Measurements from ENCODE around the gene RNF215.

Gene RNF215

DNA sequence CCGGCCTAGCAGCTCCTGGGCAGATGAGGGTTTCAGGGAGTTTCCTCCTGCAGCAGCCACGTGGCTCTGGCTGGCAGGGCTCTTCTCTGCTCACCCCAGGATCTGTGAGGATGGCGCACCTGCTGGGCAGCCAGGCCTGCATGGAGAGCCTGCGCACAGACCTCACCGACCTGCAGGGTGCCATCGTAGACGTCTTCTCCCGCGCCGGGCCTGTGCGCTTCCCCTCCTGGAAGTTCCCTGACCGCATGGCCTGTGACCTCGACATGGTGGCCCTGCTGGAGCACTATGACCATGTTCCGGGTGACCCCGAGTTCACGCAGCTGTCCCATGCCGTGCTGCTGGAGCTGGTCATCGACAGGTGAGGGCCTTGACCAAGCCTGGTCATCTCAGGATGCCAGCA is 21.3 kb downstream of the RNF215 start:
- H3K4me3 ChIP-seq (ENCODE audit: insufficient read depth, low read depth, low read length), result no peak overlapping the region
- no peaks in the 10 kb centered on the region for H3K27me3 ChIP-seq (ENCODE audit: control insufficient read depth, insufficient read depth, low read length, poor library complexity, severe bottlenecking)
- no peaks in the 10 kb centered on the region for H3K36me3 ChIP-seq (ENCODE audit: control insufficient read depth, insufficient read depth, low read length)
- peaks cover 3% of the 10 kb centered on the region for H3K4me1 ChIP-seq (ENCODE audit: control insufficient read depth, insufficient read depth, low read length)
- no peak overlapping the region for H3K27ac ChIP-seq (ENCODE audit: insufficient read depth, low read depth, low read length, poor library complexity, severe bottlenecking)
- no peaks in the 10 kb centered on the region for H3K9me3 ChIP-seq (ENCODE audit: control insufficient read depth, low read length)
- WGBS, 2 experiments, result 93 to 95% methylated on average over 18 of the region's 18 CpGs

- Histone ChIP-seq H3K9me3 (ENCODE audit: control insufficient read depth, low read length) (no peaks in the 10 kb centered on the region), H3K27me3 (ENCODE audit: control insufficient read depth, insufficient read depth, low read length, poor library complexity, severe bottlenecking) (no peaks in the 10 kb centered on the region), H3K4me1 (ENCODE audit: control insufficient read depth, insufficient read depth, low read length) (peaks cover 3% of the 10 kb centered on the region), H3K36me3 (ENCODE audit: control insufficient read depth, insufficient read depth, low read length) (no peaks in the 10 kb centered on the region), H3K4me3 (ENCODE audit: insufficient read depth, low read depth, low read length) (no peak overlapping the region), H3K27ac (ENCODE audit: insufficient read depth, low read depth, low read length, poor library complexity, severe bottlenecking) (no peak overlapping the region)
- WGBS, 2 experiments, result 60 to 63% methylated on average over 7 of the region's 7 CpGs
Measured at GRCh38 chr22:30362651-30363281, 24.4 kb downstream of the RNF215 start.

- no peak overlapping the region for H3K4me3 ChIP-seq (ENCODE audit: insufficient read depth, low read depth, low read length)
- H3K27me3 ChIP-seq (ENCODE audit: control insufficient read depth, insufficient read depth, low read length, poor library complexity, severe bottlenecking), result no peaks in the 10 kb centered on the region
- 83 to 90% methylated on average over 9 to 10 of the region's 10 CpGs for WGBS, 2 experiments
- H3K9me3 ChIP-seq (ENCODE audit: control insufficient read depth, low read length), result no peaks in the 10 kb centered on the region
- peaks cover 3% of the 10 kb centered on the region for H3K4me1 ChIP-seq (ENCODE audit: control insufficient read depth, insufficient read depth, low read length)
- no peak overlapping the region for H3K27ac ChIP-seq (ENCODE audit: insufficient read depth, low read depth, low read length, poor library complexity, severe bottlenecking)
- H3K36me3 ChIP-seq (ENCODE audit: control insufficient read depth, insufficient read depth, low read length), result no peaks in the 10 kb centered on the region
Measured at GRCh38 chr22:30361916-30362650, 25.1 kb downstream of the RNF215 start.

DNA sequence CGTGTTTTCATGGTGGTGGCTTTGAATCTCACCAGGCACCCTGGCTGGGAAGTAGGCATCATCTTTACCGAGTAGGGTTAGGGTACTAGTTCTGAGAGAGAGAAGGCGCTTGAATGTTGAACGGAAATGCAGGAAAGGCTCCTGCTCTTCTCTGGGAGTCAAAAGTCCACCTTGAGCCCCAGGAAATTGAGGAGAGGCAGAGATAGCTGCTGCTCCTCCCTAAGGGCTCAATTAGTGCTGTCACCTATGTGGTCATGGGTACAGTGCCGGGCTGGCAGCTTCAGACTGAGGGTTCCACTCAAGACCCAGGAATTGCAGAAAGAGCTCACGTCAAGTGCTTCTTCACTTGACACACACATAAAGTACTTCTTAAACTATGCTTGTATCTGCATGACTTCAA is 28.7 kb downstream of the RNF215 start:
- whole genome bisulfite sequencing, 2 experiments, result 92 to 94% methylated on average over 6 of the region's 6 CpGs
- no peaks in the 10 kb centered on the region for H3K36me3 ChIP-seq (ENCODE audit: control insufficient read depth, insufficient read depth, low read length)
- peaks cover 12% of the 10 kb centered on the region for H3K4me1 ChIP-seq (ENCODE audit: control insufficient read depth, insufficient read depth, low read length)
- H3K4me3 ChIP-seq (ENCODE audit: insufficient read depth, low read depth, low read length), result no peak overlapping the region
- H3K27me3 ChIP-seq (ENCODE audit: control insufficient read depth, insufficient read depth, low read length, poor library complexity, severe bottlenecking), result no peaks in the 10 kb centered on the region
- H3K27ac ChIP-seq (ENCODE audit: insufficient read depth, low read depth, low read length, poor library complexity, severe bottlenecking), result no peak overlapping the region
- no peaks in the 10 kb centered on the region for H3K9me3 ChIP-seq (ENCODE audit: control insufficient read depth, low read length)

DNA sequence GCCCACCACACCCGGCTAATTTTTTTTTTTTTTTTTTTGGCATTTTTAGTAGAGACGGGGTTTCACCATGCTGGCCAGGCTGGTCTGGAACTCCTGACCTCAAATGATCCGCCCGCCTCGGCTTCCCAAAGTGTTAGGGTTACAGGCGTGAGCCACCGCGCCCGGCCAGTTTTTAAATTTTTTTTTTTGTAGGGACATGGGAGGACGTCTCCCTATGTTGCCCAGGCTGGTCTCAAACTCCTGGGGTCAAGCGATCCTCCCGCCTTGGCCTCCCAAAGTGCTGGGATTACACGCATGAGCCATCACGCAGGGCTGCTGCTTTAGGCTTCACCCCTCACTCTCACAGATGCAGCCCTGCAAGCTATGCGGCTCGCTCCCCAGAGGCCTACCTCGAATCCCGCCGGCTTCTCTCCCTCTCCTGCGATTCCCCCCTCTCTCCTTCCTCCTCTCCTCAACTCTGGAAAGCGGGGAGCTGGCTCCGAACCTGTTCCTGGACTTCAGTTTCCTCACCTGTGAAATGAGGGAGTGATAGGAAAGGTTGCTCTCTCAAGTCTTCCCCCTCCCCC is 29.5 kb downstream of the RNF215 start:
- Histone ChIP-seq H3K27ac (ENCODE audit: insufficient read depth, low read depth, low read length, poor library complexity, severe bottlenecking) (no peak overlapping the region), H3K4me1 (ENCODE audit: control insufficient read depth, insufficient read depth, low read length) (peaks cover 9% of the 10 kb centered on the region), H3K36me3 (ENCODE audit: control insufficient read depth, insufficient read depth, low read length) (peaks cover 2% of the 10 kb centered on the region), H3K27me3 (ENCODE audit: control insufficient read depth, insufficient read depth, low read length, poor library complexity, severe bottlenecking) (no peaks in the 10 kb centered on the region), H3K9me3 (ENCODE audit: control insufficient read depth, low read length) (no peaks in the 10 kb centered on the region), H3K4me3 (ENCODE audit: insufficient read depth, low read depth, low read length) (peak overlapping the region; percentile 71)
- WGBS, 2 experiments, result 56 to 60% methylated on average over 20 of the region's 22 CpGs

GRCh38 chr22:30357236-30357570 is 30.0 kb downstream of the RNF215 start:
- WGBS, 2 experiments, result 1% methylated on average over 9 of the region's 9 CpGs
- Histone ChIP-seq H3K4me3 (ENCODE audit: insufficient read depth, low read depth, low read length) (peak overlapping the region; percentile 71), H3K4me1 (ENCODE audit: control insufficient read depth, insufficient read depth, low read length) (peaks cover 8% of the 10 kb centered on the region), H3K27me3 (ENCODE audit: control insufficient read depth, insufficient read depth, low read length, poor library complexity, severe bottlenecking) (no peaks in the 10 kb centered on the region), H3K9me3 (ENCODE audit: control insufficient read depth, low read length) (no peaks in the 10 kb centered on the region), H3K36me3 (ENCODE audit: control insufficient read depth, insufficient read depth, low read length) (peaks cover 8% of the 10 kb centered on the region), H3K27ac (ENCODE audit: insufficient read depth, low read depth, low read length, poor library complexity, severe bottlenecking) (peak overlapping the region; percentile 52)

DNA sequence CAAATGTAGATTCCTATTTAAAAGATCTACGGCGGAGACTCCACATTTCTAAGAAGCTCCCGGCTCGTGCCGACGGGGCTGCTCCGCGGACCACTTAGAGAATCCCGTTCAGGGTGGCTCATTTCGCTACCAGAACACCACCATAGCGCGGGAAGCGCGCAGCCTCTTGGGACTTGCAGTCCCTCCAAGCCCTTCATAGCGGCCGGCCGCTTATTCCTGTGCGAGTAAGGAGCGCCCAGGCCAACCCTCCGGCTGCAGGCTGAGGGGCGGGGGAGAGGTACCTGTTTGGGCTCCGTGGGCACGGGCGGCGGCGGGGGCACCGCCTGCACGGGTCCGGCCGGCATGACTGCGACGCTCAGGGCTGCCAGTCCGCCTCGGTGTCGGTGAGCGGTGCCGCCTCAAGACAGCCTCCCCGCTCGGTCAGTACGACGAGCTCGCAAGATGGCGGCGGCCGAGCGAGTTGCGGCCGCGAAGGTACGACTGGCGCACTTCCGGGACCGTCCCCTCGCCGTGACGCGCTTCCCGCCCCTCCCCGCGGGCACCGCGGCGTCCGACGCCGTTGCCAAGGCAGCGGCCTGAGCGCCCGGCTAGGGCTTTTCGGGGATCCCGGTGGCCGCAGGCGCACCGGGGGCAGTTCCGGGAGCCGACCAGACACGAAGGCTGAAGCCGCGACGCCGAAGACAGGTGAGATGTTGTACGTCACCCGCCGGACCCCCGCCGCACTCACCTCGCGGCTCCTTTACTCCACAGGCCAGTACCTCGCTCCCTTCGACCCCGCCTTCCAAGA is 30.6 kb downstream of the RNF215 start, which contains the start of the genes CCDC157 and SF3A1:
Gene CCDC157 (plus strand): TSS at position 559 of the 787 bp plus-strand sequence. CDS start 8,994 bp downstream, outside the sequence.
Gene SF3A1 (minus strand): TSS at position 446 of the 787 bp plus-strand sequence. CDS start 102 bp downstream, at position 344.
- Histone ChIP-seq H3K4me1 (ENCODE audit: control insufficient read depth, insufficient read depth, low read length) (peaks cover 8% of the 10 kb centered on the region), H3K27ac (ENCODE audit: insufficient read depth, low read depth, low read length, poor library complexity, severe bottlenecking) (peak within 1 kb of the TSS; percentile 90), H3K9me3 (ENCODE audit: control insufficient read depth, low read length) (no peaks in the 10 kb centered on the region), H3K4me3 (ENCODE audit: insufficient read depth, low read depth, low read length) (peak within 1 kb of the TSS; percentile 71), H3K27me3 (ENCODE audit: control insufficient read depth, insufficient read depth, low read length, poor library complexity, severe bottlenecking) (no peaks in the 10 kb centered on the region), H3K36me3 (ENCODE audit: control insufficient read depth, insufficient read depth, low read length) (peaks cover 13% of the 10 kb centered on the region)
- WGBS, 2 experiments, result 0% methylated on average over 91 of the region's 91 CpGs

GRCh38 chr22:30354644-30355043 is 32.6 kb downstream of the RNF215 start:
- Histone ChIP-seq H3K36me3 (ENCODE audit: control insufficient read depth, insufficient read depth, low read length) (peaks cover 17% of the 10 kb centered on the region), H3K27ac (ENCODE audit: insufficient read depth, low read depth, low read length, poor library complexity, severe bottlenecking) (no peak overlapping the region), H3K4me1 (ENCODE audit: control insufficient read depth, insufficient read depth, low read length) (peaks cover 8% of the 10 kb centered on the region), H3K4me3 (ENCODE audit: insufficient read depth, low read depth, low read length) (no peak overlapping the region), H3K9me3 (ENCODE audit: control insufficient read depth, low read length) (no peaks in the 10 kb centered on the region), H3K27me3 (ENCODE audit: control insufficient read depth, insufficient read depth, low read length, poor library complexity, severe bottlenecking) (no peaks in the 10 kb centered on the region)
- 97% methylated on average over 5 of the region's 5 CpGs for WGBS, 2 experiments

GRCh38 chr22:30351226-30351625 is 36.0 kb downstream of the RNF215 start:
- Histone ChIP-seq H3K27me3 (ENCODE audit: control insufficient read depth, insufficient read depth, low read length, poor library complexity, severe bottlenecking) (no peaks in the 10 kb centered on the region), H3K4me1 (ENCODE audit: control insufficient read depth, insufficient read depth, low read length) (peaks cover 8% of the 10 kb centered on the region), H3K36me3 (ENCODE audit: control insufficient read depth, insufficient read depth, low read length) (peaks cover 31% of the 10 kb centered on the region), H3K27ac (ENCODE audit: insufficient read depth, low read depth, low read length, poor library complexity, severe bottlenecking) (no peak overlapping the region), H3K4me3 (ENCODE audit: insufficient read depth, low read depth, low read length) (no peak overlapping the region), H3K9me3 (ENCODE audit: control insufficient read depth, low read length) (no peaks in the 10 kb centered on the region)
- WGBS, 2 experiments, result 92 to 95% methylated on average over 3 of the region's 3 CpGs

GRCh38 chr22:30348809-30349208 is 38.4 kb downstream of the RNF215 start:
- H3K27ac ChIP-seq (ENCODE audit: insufficient read depth, low read depth, low read length, poor library complexity, severe bottlenecking), result no peak overlapping the region

More at GRCh38 chr22:30348809-30349208, 38.4 kb downstream of the RNF215 start:
- Histone ChIP-seq H3K9me3 (ENCODE audit: control insufficient read depth, low read length) (no peaks in the 10 kb centered on the region), H3K4me3 (ENCODE audit: insufficient read depth, low read depth, low read length) (no peak overlapping the region), H3K36me3 (ENCODE audit: control insufficient read depth, insufficient read depth, low read length) (peaks cover 54% of the 10 kb centered on the region), H3K27me3 (ENCODE audit: control insufficient read depth, insufficient read depth, low read length, poor library complexity, severe bottlenecking) (no peaks in the 10 kb centered on the region), H3K4me1 (ENCODE audit: control insufficient read depth, insufficient read depth, low read length) (no peaks in the 10 kb centered on the region)
- WGBS, 2 experiments, result 97 to 99% methylated on average over 4 of the region's 4 CpGs

All from ectodermal cell (in vitro differentiated cells).